Right lobe of liver (tissue), 6 donors: ENCODE results near the gene RARB. TPM values are rescaled to one million over a fixed set of nuclear protein-coding genes. Genes with fewer than 3 reads are reported as not detected.

Experiments used
- ATAC-seq, 4 donors: fragments of 200-7000 bp; cut with Tn5 transposase; one replicate each; pipeline ENCODE4 v1.9.1; 2020; ENCODE audit warnings: mild to moderate bottlenecking in 4 of 4, moderate library complexity in 4 of 4
- DNase-seq, 3 donors: peaks; one replicate each; pipeline ENCODE4 v3.0.0-alpha.2; 2020
- H3K27ac ChIP-seq, 3 donors: fragments of 200-600 bp; one replicate each; pipeline ENCODE4 v1.8.0; 2022
- H3K27me3 ChIP-seq, 2 donors: fragments of 200-600 bp; one replicate each; pipeline ENCODE4 v1.8.0; 2022
- H3K36me3 ChIP-seq, 4 donors: fragments of 200-600 bp; sonication (generic) in 1 of 4; one replicate each; pipeline versions ENCODE4 v1.5.1 to v1.8.0; 2017 to 2022; ENCODE audit warnings: control low read depth in 1 of 4
- H3K4me1 ChIP-seq, 4 donors: fragments of 200-600 bp; sonication (generic) in 1 of 4; one replicate each; pipeline versions ENCODE4 v1.5.1 to v1.8.0; 2017 to 2022; ENCODE audit warnings: control low read depth in 1 of 4
- H3K4me3 ChIP-seq, 3 donors: fragments of 200-600 bp; one replicate each; pipeline ENCODE4 v1.8.0; 2022
- H3K9me3 ChIP-seq, 4 donors: fragments of 200-600 bp; sonication (generic) in 1 of 4; one replicate each; pipeline versions ENCODE4 v1.5.1 to v1.8.0; 2017 to 2022; ENCODE audit warnings: control low read depth in 1 of 4
- CTCF ChIP-seq, 4 donors: fragments of 200-600 bp in 3 of 4; fragments of 450-650 bp in 1 of 4; IDR thresholded peaks; one replicate each; pipeline versions ENCODE4 v1.5.1 to v1.8.0; 2016 to 2022; ENCODE audit warnings: antibody characterized with exemption in 4 of 4, mild to moderate bottlenecking in 2 of 4
- POLR2A ChIP-seq: fragments of 450-650 bp; IDR thresholded peaks from one replicate; pipeline ENCODE4 v1.6.1; 2017; ENCODE audit warnings: antibody characterized with exemption, mild to moderate bottlenecking
- WGBS: methylation state at CpG from one replicate; pipeline ENCODE4 v1.1.6; 2018; ENCODE audit warnings: low coverage, low lambda C conversion rate; ENCODE audit not compliant: insufficient coverage; ENCODE audit errors: missing lambda C conversion rate; 5-methylcytosine and 5-hydroxymethylcytosine counted together
- intact Hi-C, 2 donors: fragments of 100-400 bp; cut with DNase I; formaldehyde crosslinking; loops; one replicate each; pipeline versions ENCODE4 v1.11.2 to v1.14.1; 2022
- total RNA-seq, 6 experiments: library from RNA; depleted of rRNA in 2 of 6; stranded (reverse); fragments of >200 nt in 2 of 6; fragmentation: NEBNext Ultra II Directional in 3 of 6; extraction: Animal tissue kit (Norgen Biotek cat#: 25700) in 3 of 6; gene quantifications; one replicate each; pipeline versions ENCODE4 v1.1.0 to v1.2.4, GENCODE V29; 2016 to 2023
- donor health status: DM: no; HTN: yes; CAD: no.
- donor health status: DM: no; HTN: no; CAD: no.
- donor health status: DM: no; HTN: no; CAD: no.
- donor health status: DM: no; HTN: yes; CAD: no.
- donor health status: DM: no; HTN: yes; CAD: no.

Gene RARB
- total RNA-seq, 6 experiments from 2014 or later = 1.2 to 2.8 (median 2.1) TPM

- Histone ChIP-seq H3K4me3 (no peak overlapping the region), H3K4me1 (peaks cover 0 to 8% (median 0%) of the 10 kb centered on the region in 4 donors), H3K27me3 (no peaks in the 10 kb centered on the region), H3K9me3 (no peaks in the 10 kb centered on the region), H3K36me3 (no peaks in the 10 kb centered on the region), H3K27ac (no peak overlapping the region)
- 82% methylated on average over 6 of the region's 14 CpGs for WGBS
- TF ChIP-seq CTCF (IDR thresholded peaks at IDR 0.05) (no peak), POLR2A (no peak)
- intact Hi-C loops = no loop called here
- ATAC-seq (no peak), DNase-seq (no peak)
Observed at GRCh38 chr3:25585361-25586166, 157.5 kb downstream of the RARB start.

GRCh38 chr3:25586167-25586505 is 158.1 kb downstream of the RARB start:
- no peak for DNase-seq
- Histone ChIP-seq H3K4me1 (peaks cover 0 to 8% (median 0%) of the 10 kb centered on the region in 4 donors), H3K27me3 (no peaks in the 10 kb centered on the region), H3K27ac (no peak overlapping the region), H3K9me3 (no peaks in the 10 kb centered on the region), H3K36me3 (no peaks in the 10 kb centered on the region), H3K4me3 (no peak overlapping the region)
- TF ChIP-seq POLR2A = no peak
- no peak for TF ChIP-seq CTCF (IDR thresholded peaks at IDR 0.05)
- ATAC-seq = no peak
- WGBS = 86% methylated on average over 6 of the region's 6 CpGs
- intact Hi-C loops = no loop called here

- DNase-seq (no peak), ATAC-seq (no peak)
- Histone ChIP-seq H3K36me3 (no peaks in the 10 kb centered on the region), H3K4me3 (no peak overlapping the region), H3K27me3 (no peaks in the 10 kb centered on the region), H3K27ac (no peak overlapping the region), H3K9me3 (no peaks in the 10 kb centered on the region), H3K4me1 (peaks cover 0 to 8% (median 0%) of the 10 kb centered on the region in 4 donors)
- no peak for TF ChIP-seq CTCF (IDR thresholded peaks at IDR 0.05)
- 93% methylated on average over 5 of the region's 11 CpGs for WGBS
- intact Hi-C loops = no loop called here
Observed at GRCh38 chr3:25586553-25586952, 158.5 kb downstream of the RARB start.

- WGBS = 83% methylated on average over 1 of the region's 1 CpG
- no peak for DNase-seq
- H3K27me3 ChIP-seq = no peaks in the 10 kb centered on the region
- peaks cover 0 to 4% (median 0%) of the 10 kb centered on the region in 4 donors for H3K4me1 ChIP-seq
- H3K9me3 ChIP-seq = no peaks in the 10 kb centered on the region
- no peak overlapping the region for H3K4me3 ChIP-seq
- H3K27ac ChIP-seq = no peak overlapping the region
- no peak for ATAC-seq
- TF ChIP-seq POLR2A (no peak), CTCF (IDR thresholded peaks at IDR 0.05) (no peak)
- no peaks in the 10 kb centered on the region for H3K36me3 ChIP-seq
- intact Hi-C loops = no loop called here
Observed at GRCh38 chr3:25587094-25587493, 159.0 kb downstream of the RARB start.
